HG02763 (cell line): ENCODE measurements around the gene PSMD4.

Source experiments
- ATAC-seq: cut with Tn5 transposase; IDR thresholded peaks from one replicate; pipeline ENCODE4 v1.9.1; 2021; ENCODE audit warnings: mild to moderate bottlenecking, moderate library complexity; ENCODE audit not compliant: unreplicated experiment

Gene PSMD4

GRCh38 chr1:151293093-151293492 is 38.6 kb downstream of the PSMD4 start:
- ATAC-seq = no peak

- no peak for ATAC-seq
Observed at GRCh38 chr1:151294742-151295462, 40.4 kb downstream of the PSMD4 start.

GRCh38 chr1:151309811-151310323 is 55.3 kb downstream of the PSMD4 start:
- ATAC-seq = no peak

- ATAC-seq = no peak
Observed at GRCh38 chr1:151311011-151311410, 56.5 kb downstream of the PSMD4 start.

- no peak for ATAC-seq
Observed at GRCh38 chr1:151311589-151312331, 57.2 kb downstream of the PSMD4 start.

GRCh38 chr1:151312411-151312810 is 57.9 kb downstream of the PSMD4 start:
- ATAC-seq = no peak

GRCh38 chr1:151312826-151313225 is 58.3 kb downstream of the PSMD4 start:
- ATAC-seq = no peak

- no peak for ATAC-seq
Observed at GRCh38 chr1:151313501-151313900, 59.0 kb downstream of the PSMD4 start.

GRCh38 chr1:151314137-151314875 is 59.8 kb downstream of the PSMD4 start:
- ATAC-seq = no peak

GRCh38 chr1:151315565-151316235 is 61.2 kb downstream of the PSMD4 start:
- no peak for ATAC-seq
